Measurements from ENCODE around the gene KDM5B.

KDM5B gene

GRCh38 chr1:202810615-202811295 lies 2.5 kb upstream of the KDM5B start, which contains the start of gene PCAT6:
TSS of gene PCAT6 (plus strand) at chr1:202810954.
- TF ChIP-seq TCF4 (CRISPR knock-in tag; IDR thresholded peaks at IDR 0.05; ENCODE audit: borderline replicate concordance) (no peak; the same call in 1 of the 2 replicates), TSHZ2 (CRISPR knock-in tag; IDR thresholded peaks at IDR 0.05) (0 out of 2 replicates have a peak, but pooled peaks have one; percentile 43), CSRNP3 (CRISPR knock-in tag; IDR thresholded peaks at IDR 0.05) (no peak), ZNF70 (CRISPR knock-in tag; IDR thresholded peaks at IDR 0.05) (no peak), ZNF565 (CRISPR knock-in tag; conservative IDR thresholded peaks at IDR 0.05; ENCODE audit: low read depth) (no peak), ZNF8 (CRISPR knock-in tag; IDR thresholded peaks at IDR 0.05) (no peak), ESRRG (CRISPR knock-in tag; IDR thresholded peaks at IDR 0.05) (no peak), ZC3H10 (CRISPR knock-in tag; IDR thresholded peaks at IDR 0.05) (peak; percentile 51; the same call in 1 of the 2 replicates), CREB5 (CRISPR knock-in tag; IDR thresholded peaks at IDR 0.05; ENCODE audit: low read depth) (no peak), SNAI2 (CRISPR knock-in tag; IDR thresholded peaks at IDR 0.05) (no peak), PATZ1 (CRISPR knock-in tag; IDR thresholded peaks at IDR 0.05; ENCODE audit: borderline replicate concordance) (peak; percentile 12; the same call in 1 of the 2 replicates), CSDC2 (CRISPR knock-in tag; IDR thresholded peaks at IDR 0.05) (no peak), POU6F1 (CRISPR knock-in tag; IDR thresholded peaks at IDR 0.05; ENCODE audit: borderline replicate concordance, low read depth) (peak; percentile 13; the same call in 1 of the 2 replicates), PPARA (CRISPR knock-in tag; IDR thresholded peaks at IDR 0.05; ENCODE audit: borderline replicate concordance) (no peak)
- peak; percentile 88 for ATAC-seq

- TF ChIP-seq GLIS3 (CRISPR knock-in tag; IDR thresholded peaks at IDR 0.05): no peak
Observed at GRCh38 chr1:202810193-202810614, 2.0 kb upstream of the KDM5B start.

GRCh38 chr1:202809597-202810159 lies 1.5 kb upstream of the KDM5B start:
- ATAC-seq: no peak
- TF ChIP-seq CSRNP3 (CRISPR knock-in tag; IDR thresholded peaks at IDR 0.05) (no peak), ZNF8 (CRISPR knock-in tag; IDR thresholded peaks at IDR 0.05) (no peak), ZFP3 (CRISPR knock-in tag; IDR thresholded peaks at IDR 0.05) (no peak), ESRRG (CRISPR knock-in tag; IDR thresholded peaks at IDR 0.05) (no peak), ZFP30 (CRISPR knock-in tag; IDR thresholded peaks at IDR 0.05) (no peak), ARNTL (CRISPR knock-in tag; IDR thresholded peaks at IDR 0.05; ENCODE audit: borderline replicate concordance, low read depth) (no peak)

More at GRCh38 chr1:202810193-202810614, 2.0 kb upstream of the KDM5B start:
- ATAC-seq: no peak

Data from SK-N-SH treated with all-trans-retinoic acid at 6 μM for 48 hours (cell line).